Skin of body (tissue), 2 donors: ENCODE data around the gene PTGER2. TPM values are rescaled to one million over a fixed set of nuclear protein-coding genes. Genes with fewer than 3 reads are reported as not detected.

Source experiments
- DNase-seq: peaks from one replicate; lab custom pipeline; 2025; lab: John Stamatoyannopoulos, UW
- total RNA-seq: library from RNA; depleted of rRNA; stranded (reverse); fragments of >200 nt; gene quantifications from one replicate; pipeline ENCODE4 v1.2.3, GENCODE V29; 2014

PTGER2 gene
- total RNA-seq, 1 donor from 2014 or later: 2.2 TPM

- no peak for DNase-seq
Measured at GRCh38 chr14:52336241-52336640, 22.1 kb downstream of the PTGER2 start.

GRCh38 chr14:52338051-52338681, 24.1 kb downstream of the PTGER2 start:
- no peak for DNase-seq

DNA sequence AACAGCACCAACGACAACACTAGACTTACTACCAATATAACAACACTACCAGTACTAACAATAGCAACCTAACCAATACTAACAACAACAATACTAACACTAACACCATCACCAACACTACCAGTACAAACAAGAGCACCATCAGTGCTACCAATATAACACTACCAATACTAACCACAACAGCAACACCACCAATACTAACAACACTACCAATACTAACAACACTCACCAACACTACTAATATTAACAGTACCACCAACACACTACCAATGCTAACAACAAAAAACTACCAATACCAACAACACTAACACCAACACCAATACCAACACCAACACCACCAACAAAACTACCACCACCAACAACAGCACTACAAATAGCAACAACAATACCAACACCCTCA, 25.1 kb downstream of the PTGER2 start:
- DNase-seq: no peak

GRCh38 chr14:52342849-52343596, 28.9 kb downstream of the PTGER2 start:
- no peak for DNase-seq

DNA sequence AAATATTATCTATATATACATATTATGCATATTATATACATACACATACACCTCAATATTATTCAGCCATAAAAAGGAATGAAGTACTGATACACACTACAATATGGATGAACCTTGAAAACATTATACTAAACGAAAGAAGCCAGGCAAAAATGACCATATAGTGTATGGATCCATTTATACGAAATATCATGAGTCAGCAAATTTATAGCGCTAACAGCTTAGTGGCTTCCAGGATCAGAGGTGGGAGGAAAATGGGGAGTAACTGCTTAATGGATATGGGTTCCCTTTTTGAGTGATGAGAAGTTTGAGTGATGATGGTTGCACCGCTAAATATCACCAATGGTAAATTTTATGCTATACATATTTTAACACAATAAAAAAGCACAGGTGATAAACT, 32.7 kb downstream of the PTGER2 start:
- no peak for DNase-seq

- DNase-seq: no peak
Measured at GRCh38 chr14:52348279-52348678, 34.2 kb downstream of the PTGER2 start.

DNA sequence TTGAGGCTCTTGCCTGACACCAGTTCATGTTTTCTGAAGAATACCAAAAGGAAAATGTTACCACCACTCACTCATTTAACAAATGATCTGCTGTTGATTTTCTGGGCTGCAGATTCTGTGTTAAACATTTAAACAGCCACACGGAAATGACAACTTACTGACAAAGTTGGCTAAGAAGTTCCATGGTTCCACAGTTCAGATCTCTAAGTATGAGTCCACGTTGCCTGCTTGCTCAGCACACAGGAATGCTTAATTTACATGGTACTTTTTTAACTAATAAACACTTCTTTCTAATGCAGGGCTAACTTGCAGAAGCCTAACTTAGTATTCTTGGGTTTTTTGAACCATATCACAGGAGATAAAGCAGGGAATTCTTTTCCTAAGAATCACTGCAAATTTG, 34.7 kb downstream of the PTGER2 start:
- peak; percentile 13 for DNase-seq

- no peak for DNase-seq
Measured at GRCh38 chr14:52349731-52350130, 35.6 kb downstream of the PTGER2 start.

DNA sequence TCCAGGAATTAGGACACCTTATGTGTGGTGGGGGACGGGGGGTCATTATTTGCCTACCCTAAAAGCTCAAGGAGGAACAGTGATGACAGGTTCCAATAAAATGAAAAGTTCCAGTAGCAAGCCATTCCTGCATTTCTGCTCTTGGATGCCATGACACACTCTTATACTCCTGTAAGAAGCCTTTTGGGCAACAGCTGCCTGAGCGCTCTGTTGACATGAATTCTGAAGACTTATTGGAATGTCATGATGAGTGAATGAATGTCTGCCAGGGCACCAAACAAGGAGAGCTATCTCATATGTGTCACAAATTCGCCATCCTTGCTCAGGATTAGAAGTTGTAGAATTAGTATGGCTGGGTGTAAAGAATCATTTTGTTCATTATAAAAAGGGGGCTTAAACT, 36.3 kb downstream of the PTGER2 start:
- no peak for DNase-seq

DNA sequence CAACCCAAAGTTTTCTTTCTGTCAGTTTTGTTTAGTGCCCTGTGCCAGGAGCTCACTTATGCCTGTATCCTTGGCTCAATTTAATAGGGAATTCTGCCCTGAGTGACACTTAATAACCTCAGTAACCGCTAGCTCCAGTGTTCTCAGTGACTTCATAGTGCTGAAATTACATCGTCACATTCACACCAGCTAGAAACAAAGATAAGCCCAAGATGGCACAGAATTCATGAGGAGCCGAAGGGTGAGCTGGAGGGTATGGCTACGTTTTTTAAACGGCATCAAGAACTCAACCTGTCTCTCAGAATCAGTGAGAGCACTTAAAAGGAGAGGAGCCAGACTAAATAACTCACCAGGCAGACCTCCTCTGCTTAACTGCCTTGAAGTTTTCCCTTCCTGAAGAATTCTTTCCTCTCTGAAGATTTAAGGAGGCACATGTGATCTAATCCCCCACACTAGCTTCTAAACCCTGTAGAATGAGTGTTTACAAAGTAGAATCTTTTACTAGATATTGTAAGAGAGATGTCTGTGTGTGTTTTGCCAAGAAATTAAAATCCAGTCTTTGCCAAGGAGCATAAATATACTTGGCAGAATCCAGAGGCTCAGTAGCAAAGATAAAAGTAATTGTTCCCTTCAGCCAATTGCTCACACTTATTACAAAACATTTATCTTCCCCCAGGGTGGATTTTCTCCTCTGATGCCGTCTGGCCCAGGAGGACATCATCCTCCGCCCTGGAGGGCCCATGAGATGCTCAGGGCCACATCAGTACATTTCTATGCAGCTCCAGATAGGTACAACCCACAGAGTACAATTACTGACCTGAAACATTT, 37.3 kb downstream of the PTGER2 start:
- peak; percentile 43 for DNase-seq

DNA sequence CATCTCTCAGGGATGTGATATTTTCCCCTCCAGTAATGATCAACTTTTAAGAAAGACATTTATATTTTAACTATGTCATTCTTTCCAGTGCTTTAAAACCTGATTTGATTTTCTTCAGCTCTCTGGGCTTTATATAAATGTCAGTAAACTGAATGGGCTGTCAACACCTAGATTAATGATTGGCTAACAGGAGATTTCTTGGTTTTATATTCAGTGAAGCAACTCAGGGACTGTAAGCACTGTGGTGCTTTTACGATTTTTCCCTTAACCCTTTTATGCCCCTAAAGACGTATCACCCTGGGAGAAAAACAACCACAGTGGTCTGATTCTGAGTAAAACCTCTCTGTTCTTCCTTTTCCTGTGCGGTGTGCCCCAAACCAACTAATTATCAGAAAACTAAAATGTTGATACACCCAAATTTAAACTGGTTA, 38.0 kb downstream of the PTGER2 start:
- DNase-seq: peak; percentile 27

- DNase-seq: no peak
Measured at GRCh38 chr14:52352569-52352968, 38.5 kb downstream of the PTGER2 start.

GRCh38 chr14:52354242-52354641, 40.1 kb downstream of the PTGER2 start:
- DNase-seq: no peak

- peak; percentile 28 for DNase-seq
Measured at GRCh38 chr14:52355016-52355431, 40.9 kb downstream of the PTGER2 start.

- no peak for DNase-seq
Measured at GRCh38 chr14:52355526-52355925, 41.4 kb downstream of the PTGER2 start.

DNA sequence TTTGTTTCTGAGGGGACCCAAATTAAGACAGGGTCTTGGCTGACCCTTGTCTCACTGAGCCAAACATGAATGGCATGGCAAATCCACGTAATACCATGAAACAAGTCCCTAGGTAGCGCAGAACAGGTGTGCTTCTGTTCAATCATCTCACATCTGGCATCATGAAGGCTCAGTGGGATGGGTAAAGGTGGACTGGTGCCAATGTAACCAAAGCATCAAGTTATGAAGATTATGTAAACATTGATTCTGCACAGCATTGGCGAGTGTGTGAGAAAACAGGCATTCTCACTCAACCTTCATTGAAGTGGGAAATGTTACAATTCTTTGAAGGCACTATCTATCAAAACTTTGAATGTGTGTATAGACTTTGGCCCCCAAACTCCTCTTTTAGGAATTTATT, 41.9 kb downstream of the PTGER2 start:
- no peak for DNase-seq

GRCh38 chr14:52360831-52361230, 46.7 kb downstream of the PTGER2 start:
- no peak for DNase-seq

GRCh38 chr14:52363041-52363704, 49.1 kb downstream of the PTGER2 start:
- DNase-seq: peak; percentile 71

DNA sequence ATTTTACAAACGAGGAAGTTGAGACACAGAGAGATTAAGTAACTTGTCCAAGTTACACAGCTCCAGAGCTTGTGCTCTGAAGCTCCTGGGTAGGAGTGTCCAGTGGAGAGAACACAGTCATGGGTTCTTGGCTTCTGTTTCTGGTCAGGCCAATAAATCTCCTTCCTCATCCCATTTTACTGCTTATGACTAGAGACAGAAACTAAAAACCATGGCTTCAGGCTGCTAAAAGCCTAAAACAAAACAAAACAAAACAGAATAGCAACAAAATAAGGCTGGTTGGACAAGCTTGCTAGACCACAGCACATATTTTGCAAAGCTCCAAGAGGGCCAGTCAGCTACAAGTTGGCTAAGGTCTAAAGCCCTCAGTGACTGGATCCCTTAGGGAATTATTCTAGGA, 49.8 kb downstream of the PTGER2 start:
- DNase-seq: peak; percentile 6

DNA sequence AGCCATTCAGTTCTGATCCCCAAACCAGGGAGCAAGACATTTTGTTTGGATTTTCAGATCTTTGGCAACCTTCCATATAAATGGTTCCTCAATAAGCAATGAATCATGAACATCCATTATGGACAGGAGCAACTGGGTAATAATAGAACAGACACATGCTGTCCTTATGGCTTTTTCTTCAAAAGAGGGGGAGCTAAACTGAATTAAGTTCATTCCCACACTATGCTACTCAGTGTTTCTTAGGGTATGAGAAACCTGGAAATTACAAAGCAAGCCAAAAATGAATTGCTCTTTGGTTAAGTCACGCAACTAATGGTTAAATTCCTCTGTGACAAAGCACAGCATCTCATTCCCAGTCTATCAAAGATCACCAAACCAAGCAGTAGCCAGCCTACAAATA, 51.0 kb downstream of the PTGER2 start:
- DNase-seq: peak; percentile 62

DNA sequence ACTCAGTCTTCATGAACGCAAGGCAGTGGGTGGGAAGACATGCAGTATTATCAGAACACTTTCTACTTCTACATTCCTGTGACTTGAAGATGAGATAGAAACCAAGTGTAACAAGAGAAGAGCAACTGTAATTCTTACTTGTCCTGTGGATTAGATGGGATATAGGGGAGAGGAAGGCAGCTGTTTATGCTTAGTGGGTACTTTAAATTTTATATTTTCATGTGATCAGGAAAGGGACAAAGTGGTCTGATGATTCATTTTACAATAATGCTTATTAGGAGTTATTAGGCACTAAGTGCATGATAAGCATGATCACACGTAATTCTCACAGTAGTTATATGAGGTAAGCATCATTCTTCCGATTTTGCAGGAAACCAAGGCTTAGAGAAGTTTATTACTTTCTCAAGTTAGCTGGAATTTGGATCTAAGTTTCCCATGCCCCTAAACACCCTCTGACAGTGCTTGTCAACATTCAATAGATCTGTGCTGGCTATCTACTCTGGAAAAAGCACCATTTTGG, 52.7 kb downstream of the PTGER2 start:
- no peak for DNase-seq
